Fibroblast of pulmonary artery (primary cell): Measurements from ENCODE around the gene TIGD3.
A peak's percentile ranks its signal among the peaks of the same experiment; 100 is the strongest.

Experiments used
- DNase-seq: peaks from one replicate; pipeline ENCODE4 v3.0.0-alpha.2; 2010; ENCODE audit warnings: low read depth
- H3K4me3 ChIP-seq: replicated peaks from 2 replicates; pipeline ENCODE4 v1.5.1; 2011; ENCODE audit warnings: low read depth, mild to moderate bottlenecking, control low read depth, low read length, moderate library complexity
- CTCF ChIP-seq: IDR thresholded peaks from 2 replicates; pipeline ENCODE4 v1.5.1; 2011; ENCODE audit warnings: mild to moderate bottlenecking, control low read depth, low read length, inconsistent platforms; ENCODE audit errors: missing control alignments

Gene TIGD3

DNA sequence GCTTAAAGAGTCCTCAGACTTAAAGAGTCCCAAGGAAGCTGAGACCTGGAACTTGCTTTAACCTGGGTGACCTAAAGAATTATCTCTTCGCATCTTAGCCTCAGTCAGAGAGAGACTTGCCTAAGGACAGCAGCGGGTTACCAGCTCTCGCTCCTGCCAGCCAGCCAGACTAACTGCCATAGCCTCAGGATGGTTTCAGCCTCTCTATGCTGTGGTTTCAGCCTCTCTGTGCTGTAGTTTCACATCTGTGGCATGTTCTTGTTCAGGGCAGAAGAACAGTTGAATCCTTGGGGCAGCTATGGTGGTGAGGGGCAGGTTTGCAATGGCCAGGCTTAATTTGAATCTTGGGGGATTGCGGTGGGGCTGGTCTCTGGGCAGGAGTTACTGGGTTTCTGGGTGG is 34.2 kb downstream of the TIGD3 start:
- no peak for TF ChIP-seq CTCF
- no peak for DNase-seq
- peak overlapping the region; percentile 29 for H3K4me3 ChIP-seq

- no peak for TF ChIP-seq CTCF
- H3K4me3 ChIP-seq, result peak overlapping the region; percentile 16
- DNase-seq, result no peak
Observed at GRCh38 chr11:65389294-65389980, 34.9 kb downstream of the TIGD3 start.

DNA sequence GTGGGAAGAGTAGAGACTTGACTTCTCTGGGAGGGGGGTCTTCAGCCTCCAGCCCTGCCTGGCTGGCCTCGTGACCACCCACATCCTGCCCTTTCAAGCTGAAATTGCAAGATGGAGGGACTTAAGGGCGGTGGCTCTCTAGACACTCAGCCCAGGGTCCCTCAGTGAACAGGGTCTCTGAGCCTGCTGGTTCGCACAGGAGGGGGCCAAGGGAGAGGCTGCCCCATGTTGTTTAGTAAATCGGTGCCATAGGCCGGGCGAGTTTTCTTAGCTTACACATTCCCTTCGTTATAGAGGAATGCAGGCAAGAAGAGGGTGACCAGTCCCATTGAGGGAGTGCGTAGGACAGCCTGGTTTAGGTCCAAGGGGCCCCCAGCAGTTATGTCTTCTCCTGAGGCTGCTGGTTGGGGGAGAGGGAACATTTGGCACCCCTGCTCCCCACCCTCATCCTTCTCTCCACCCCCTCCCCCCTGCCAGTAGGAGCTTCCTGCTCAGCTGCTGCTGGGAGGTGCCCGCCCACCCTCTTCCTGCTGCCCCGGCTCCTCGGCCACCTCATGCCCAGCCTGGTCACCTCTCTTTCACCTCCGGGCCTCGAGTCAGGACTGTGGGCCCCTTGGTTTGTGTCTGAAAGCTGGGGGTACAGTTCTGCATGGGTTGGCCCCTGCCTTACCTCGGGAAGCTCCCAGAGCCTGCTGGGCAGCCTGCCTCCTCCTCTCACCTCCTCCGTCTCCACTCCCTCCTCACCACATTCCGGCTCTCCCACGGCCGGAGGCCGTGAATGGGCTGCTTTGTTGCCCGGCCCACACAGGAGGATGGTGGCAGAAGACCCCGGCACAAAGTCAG is 35.8 kb downstream of the TIGD3 start:
- peak; percentile 48 for DNase-seq
- no peak for TF ChIP-seq CTCF
- H3K4me3 ChIP-seq, result peak overlapping the region; percentile 21

GRCh38 chr11:65390996-65391395 is 36.4 kb downstream of the TIGD3 start:
- peak; percentile 4 for TF ChIP-seq CTCF
- H3K4me3 ChIP-seq, result peak overlapping the region; percentile 21
- DNase-seq, result peak; percentile 41

DNA sequence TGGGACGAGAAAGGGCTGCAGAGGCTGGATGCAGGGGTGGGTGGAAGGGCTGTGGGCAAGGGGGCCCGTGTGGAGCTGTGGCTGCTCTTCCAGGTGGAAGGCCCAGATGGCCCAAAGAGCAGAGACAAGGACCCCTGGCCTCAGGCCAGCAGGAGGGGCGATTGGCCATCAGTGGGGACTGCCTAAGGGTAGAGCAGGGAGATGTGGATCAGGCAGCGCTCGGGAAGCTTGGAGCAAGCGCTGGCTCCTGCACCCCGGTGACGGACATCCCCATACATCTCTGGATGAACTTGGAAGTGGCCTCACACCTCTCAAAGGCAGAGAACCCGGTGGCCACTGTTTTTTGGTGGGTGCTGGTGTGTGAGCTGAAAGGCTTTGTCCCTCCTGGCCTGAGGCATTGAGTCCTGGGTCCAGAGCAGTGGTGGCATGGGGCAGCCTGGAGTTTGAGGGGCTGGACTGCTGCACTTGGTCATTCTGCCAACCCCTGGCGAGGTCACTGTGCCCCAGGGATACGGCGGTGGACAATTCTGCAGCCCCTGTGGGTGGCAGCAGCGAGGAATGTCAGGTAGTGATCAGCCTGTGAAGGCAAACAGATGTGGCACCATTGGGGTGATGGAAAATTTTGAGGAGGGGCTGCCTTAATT is 37.8 kb downstream of the TIGD3 start:
- H3K4me3 ChIP-seq, result no peak overlapping the region
- DNase-seq, result no peak
- no peak for TF ChIP-seq CTCF

GRCh38 chr11:65392899-65393298 is 38.3 kb downstream of the TIGD3 start:
- no peak overlapping the region for H3K4me3 ChIP-seq
- no peak for DNase-seq
- TF ChIP-seq CTCF, result no peak
